ENCODE data around the gene RASL12. TPM values are rescaled to one million over a fixed set of nuclear protein-coding genes. Genes with fewer than 3 reads are reported as not detected.
A peak's percentile ranks its signal among the peaks of the same experiment; 100 is the strongest.

RASL12 gene
- total and polyA plus RNA-seq, 2 donors (not counting 1 experiment from before 2014, with no cell fraction given), result 9.1 to 50.5 TPM

DNA sequence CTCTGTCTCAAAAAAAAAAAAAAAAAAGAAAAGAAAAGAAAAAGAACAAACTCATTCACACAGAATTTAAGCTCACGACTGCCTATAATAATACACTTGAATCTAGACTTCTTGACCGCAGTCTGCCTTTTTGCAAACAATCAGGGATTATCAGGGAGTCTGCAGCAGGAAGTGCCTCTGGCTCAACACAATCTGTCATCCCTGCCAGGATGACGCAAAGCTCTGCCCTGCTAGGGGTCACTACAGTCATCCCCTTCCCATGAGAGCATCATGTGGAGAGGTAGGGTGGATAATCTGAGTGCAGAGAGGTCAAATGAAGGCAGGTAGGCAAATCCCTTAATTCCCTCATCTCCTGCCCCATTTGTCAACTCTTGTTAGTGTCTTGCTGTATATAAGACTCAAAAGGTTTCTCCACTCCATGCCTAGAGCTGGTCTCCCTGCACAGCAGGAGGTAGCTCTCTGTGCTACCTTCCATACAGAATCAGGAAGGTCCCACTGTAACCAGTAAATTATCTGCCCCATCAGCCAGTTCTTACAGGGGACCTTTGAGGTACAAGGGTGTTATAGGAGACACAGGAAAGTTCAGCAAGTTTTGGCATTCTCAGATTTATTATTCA lies 43.0 kb upstream of the RASL12 start:
- no peak overlapping the region for H3K27ac ChIP-seq (ENCODE audit: insufficient read depth, low read length)

DNA sequence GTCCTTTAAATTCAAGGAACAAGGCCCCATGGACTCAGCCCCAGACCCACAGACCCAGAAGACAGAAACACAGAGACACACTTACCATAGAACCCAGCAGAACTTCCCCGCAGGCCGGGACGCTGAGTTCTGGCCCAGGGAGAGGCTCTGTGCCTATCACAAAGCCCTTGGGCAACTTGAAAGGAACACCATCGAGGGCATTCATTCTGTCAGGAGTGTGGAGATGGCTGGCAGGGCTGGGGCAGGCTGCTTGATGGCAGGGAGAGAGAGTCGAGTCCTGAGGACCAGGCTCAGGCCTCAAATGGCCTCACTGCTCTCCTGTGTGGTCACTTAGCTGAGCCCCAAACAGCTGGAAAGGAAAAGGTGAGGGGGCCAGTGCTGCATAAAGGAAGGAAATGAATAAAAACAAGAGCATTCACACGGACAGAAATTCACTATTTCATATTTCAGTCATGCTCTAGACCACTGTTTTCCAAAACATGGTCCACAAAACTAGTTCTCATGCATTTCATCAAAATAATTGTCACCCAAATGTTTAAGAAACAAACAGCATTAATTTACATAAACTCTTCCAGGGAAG lies 38.3 kb upstream of the RASL12 start:
- Histone ChIP-seq H3K36me3 (ENCODE audit: control insufficient read depth, insufficient read depth, low read length) (peaks cover 2% of the 10 kb centered on the region), H2AFZ (ENCODE audit: low read length) (no peak overlapping the region), H3K79me2 (ENCODE audit: control insufficient read depth, insufficient read depth, low read length) (no peaks in the 10 kb centered on the region), H3K4me3 (replicated peaks in 1 of 4; ENCODE audit: control extremely low read depth in 1 of 4, insufficient read depth in 1 of 4, low read depth in 3 of 4, low read length in 4 of 4) (no peak overlapping the region), H3K9ac (ENCODE audit: insufficient read depth, low read length) (no peak overlapping the region), H3K27ac (ENCODE audit: insufficient read depth, low read length) (no peak overlapping the region), H3K4me2 (ENCODE audit: extremely low read depth, insufficient read depth, low read length) (no peak overlapping the region), H3K9me3 (ENCODE audit: control insufficient read depth, insufficient read depth, low read depth, low read length) (no peaks in the 10 kb centered on the region), H3K4me1 (ENCODE audit: control insufficient read depth, extremely low read depth, insufficient read depth, low read length) (no peaks in the 10 kb centered on the region), H4K20me1 (ENCODE audit: control insufficient read depth, extremely low read depth, insufficient read depth, low read length) (no peaks in the 10 kb centered on the region), H3K27me3 (ENCODE audit: control insufficient read depth, insufficient read depth, low read length) (no peaks in the 10 kb centered on the region)
- no peak for TF ChIP-seq EZH2 (IDR thresholded peaks at IDR 0.05; ENCODE audit: low read length, missing control alignments)
- TF ChIP-seq, protein P1, sequence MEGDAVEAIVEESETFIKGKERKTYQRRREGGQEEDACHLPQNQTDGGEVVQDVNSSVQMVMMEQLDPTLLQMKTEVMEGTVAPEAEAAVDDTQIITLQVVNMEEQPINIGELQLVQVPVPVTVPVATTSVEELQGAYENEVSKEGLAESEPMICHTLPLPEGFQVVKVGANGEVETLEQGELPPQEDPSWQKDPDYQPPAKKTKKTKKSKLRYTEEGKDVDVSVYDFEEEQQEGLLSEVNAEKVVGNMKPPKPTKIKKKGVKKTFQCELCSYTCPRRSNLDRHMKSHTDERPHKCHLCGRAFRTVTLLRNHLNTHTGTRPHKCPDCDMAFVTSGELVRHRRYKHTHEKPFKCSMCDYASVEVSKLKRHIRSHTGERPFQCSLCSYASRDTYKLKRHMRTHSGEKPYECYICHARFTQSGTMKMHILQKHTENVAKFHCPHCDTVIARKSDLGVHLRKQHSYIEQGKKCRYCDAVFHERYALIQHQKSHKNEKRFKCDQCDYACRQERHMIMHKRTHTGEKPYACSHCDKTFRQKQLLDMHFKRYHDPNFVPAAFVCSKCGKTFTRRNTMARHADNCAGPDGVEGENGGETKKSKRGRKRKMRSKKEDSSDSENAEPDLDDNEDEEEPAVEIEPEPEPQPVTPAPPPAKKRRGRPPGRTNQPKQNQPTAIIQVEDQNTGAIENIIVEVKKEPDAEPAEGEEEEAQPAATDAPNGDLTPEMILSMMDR (conservative IDR thresholded peaks at IDR 0.05 in 1 of 2, IDR thresholded peaks at IDR 0.05 in 1 of 2; ENCODE audit: low read depth in 1 of 2, low read length in 2 of 2), result no peak
- no peak for DNase-seq (ENCODE audit: low read depth in 2 of 2)

More for the DNA sequence above, 43.0 kb upstream of the RASL12 start:
- Histone ChIP-seq H3K27me3 (ENCODE audit: control insufficient read depth, insufficient read depth, low read length) (no peaks in the 10 kb centered on the region), H3K9me3 (ENCODE audit: control insufficient read depth, insufficient read depth, low read depth, low read length) (no peaks in the 10 kb centered on the region), H3K79me2 (ENCODE audit: control insufficient read depth, insufficient read depth, low read length) (no peaks in the 10 kb centered on the region), H3K36me3 (ENCODE audit: control insufficient read depth, insufficient read depth, low read length) (peaks cover 2% of the 10 kb centered on the region), H3K4me3 (replicated peaks in 1 of 4; ENCODE audit: control extremely low read depth in 1 of 4, insufficient read depth in 1 of 4, low read depth in 3 of 4, low read length in 4 of 4) (no peak overlapping the region), H4K20me1 (ENCODE audit: control insufficient read depth, extremely low read depth, insufficient read depth, low read length) (no peaks in the 10 kb centered on the region), H3K4me1 (ENCODE audit: control insufficient read depth, extremely low read depth, insufficient read depth, low read length) (no peaks in the 10 kb centered on the region), H3K4me2 (ENCODE audit: extremely low read depth, insufficient read depth, low read length) (no peak overlapping the region), H2AFZ (ENCODE audit: low read length) (no peak overlapping the region), H3K9ac (ENCODE audit: insufficient read depth, low read length) (no peak overlapping the region)
- TF ChIP-seq, protein P1 (conservative IDR thresholded peaks at IDR 0.05 in 1 of 2, IDR thresholded peaks at IDR 0.05 in 1 of 2; ENCODE audit: low read depth in 1 of 2, low read length in 2 of 2), result no peak
- no peak for TF ChIP-seq EZH2 (IDR thresholded peaks at IDR 0.05; ENCODE audit: low read length, missing control alignments)
- DNase-seq (ENCODE audit: low read depth in 2 of 2), result peak; percentile 47 to 74

DNA sequence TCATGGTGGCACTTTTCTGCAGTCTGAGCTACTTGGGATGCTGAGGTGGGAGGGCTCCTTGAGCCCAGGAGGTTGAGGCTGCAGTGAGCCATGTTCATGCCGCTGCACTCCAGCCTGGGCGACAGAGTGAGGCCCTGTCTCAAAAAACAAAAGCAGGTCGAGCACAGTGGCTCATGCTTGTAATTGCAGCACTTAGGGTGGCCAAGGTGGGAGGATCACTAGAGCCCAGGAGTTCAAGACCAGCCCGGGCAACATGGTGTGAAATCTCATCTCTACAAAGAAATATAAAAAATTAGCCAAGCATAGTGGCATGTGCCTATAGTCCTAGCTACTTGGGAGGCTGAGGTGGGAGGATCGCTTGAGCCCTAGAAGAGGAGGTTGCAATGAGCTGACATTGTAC lies 37.2 kb upstream of the RASL12 start:
- no peak overlapping the region for H3K4me2 ChIP-seq (ENCODE audit: extremely low read depth, insufficient read depth, low read length)
- no peak overlapping the region for H3K9ac ChIP-seq (ENCODE audit: insufficient read depth, low read length)
- H3K9me3 ChIP-seq (ENCODE audit: control insufficient read depth, insufficient read depth, low read depth, low read length), result no peaks in the 10 kb centered on the region
- H4K20me1 ChIP-seq (ENCODE audit: control insufficient read depth, extremely low read depth, insufficient read depth, low read length), result no peaks in the 10 kb centered on the region
- no peak for DNase-seq (ENCODE audit: low read depth in 2 of 2)
- no peak overlapping the region for H3K4me3 ChIP-seq (replicated peaks in 1 of 4; ENCODE audit: control extremely low read depth in 1 of 4, insufficient read depth in 1 of 4, low read depth in 3 of 4, low read length in 4 of 4)
- no peak overlapping the region for H3K27ac ChIP-seq (ENCODE audit: insufficient read depth, low read length)
- H3K36me3 ChIP-seq (ENCODE audit: control insufficient read depth, insufficient read depth, low read length), result peaks cover 2% of the 10 kb centered on the region
- H3K79me2 ChIP-seq (ENCODE audit: control insufficient read depth, insufficient read depth, low read length), result no peaks in the 10 kb centered on the region
- TF ChIP-seq, protein P1 (conservative IDR thresholded peaks at IDR 0.05 in 1 of 2, IDR thresholded peaks at IDR 0.05 in 1 of 2; ENCODE audit: low read depth in 1 of 2, low read length in 2 of 2), result no peak
- no peak for TF ChIP-seq EZH2 (IDR thresholded peaks at IDR 0.05; ENCODE audit: low read length, missing control alignments)
- H3K27me3 ChIP-seq (ENCODE audit: control insufficient read depth, insufficient read depth, low read length), result no peaks in the 10 kb centered on the region
- no peak overlapping the region for H2AFZ ChIP-seq (ENCODE audit: low read length)
- H3K4me1 ChIP-seq (ENCODE audit: control insufficient read depth, extremely low read depth, insufficient read depth, low read length), result no peaks in the 10 kb centered on the region

Measured in fibroblast of lung (primary cell).